Liver (tissue), 3 donors: ENCODE measurements around the gene SMTNL2.
A peak's percentile ranks its signal among the peaks of the same experiment; 100 is the strongest.

Source experiments
- HNF4A ChIP-seq, 2 donors: conservative IDR thresholded peaks; 2 replicates each; pipeline ENCODE4 v1.6.1; 2016; ENCODE audit warnings: antibody characterized with exemption in 2 of 2, mild to moderate bottlenecking in 2 of 2
- JUND ChIP-seq, 2 donors: IDR thresholded peaks; 2 replicates each; pipeline ENCODE4 v1.6.1; 2016; ENCODE audit warnings: antibody characterized with exemption in 2 of 2
- RXRA ChIP-seq, 2 donors: IDR thresholded peaks; 2 replicates each; pipeline ENCODE4 v1.6.1; 2017 to 2018; ENCODE audit warnings: antibody characterized with exemption in 2 of 2, mild to moderate bottlenecking in 1 of 2
- SP1 ChIP-seq: IDR thresholded peaks from 2 replicates; pipeline ENCODE4 v1.6.1; 2018; ENCODE audit warnings: antibody characterized with exemption, mild to moderate bottlenecking
- TF ChIP-seq, protein P1 (sequence below): fragments of 150-350 bp; IDR thresholded peaks from 2 replicates; pipeline ENCODE4 v1.5.1; 2017; ENCODE audit warnings: improper control_type of control experiment, low read depth, low read length; ENCODE audit not compliant: missing input control
- TF ChIP-seq, protein P2 (sequence below): IDR thresholded peaks from 2 replicates; pipeline ENCODE4 v1.6.1; 2016; ENCODE audit warnings: antibody characterized with exemption
- TF ChIP-seq, protein P3 (sequence below): IDR thresholded peaks from 2 replicates; pipeline ENCODE4 v1.6.1; 2016; ENCODE audit warnings: antibody characterized with exemption
- TF ChIP-seq, protein P4 (sequence below): IDR thresholded peaks from 2 replicates; pipeline ENCODE4 v1.6.1; 2016; ENCODE audit warnings: antibody characterized with exemption
- donor health status: healthy.
- donor health status: healthy.

DNA sequence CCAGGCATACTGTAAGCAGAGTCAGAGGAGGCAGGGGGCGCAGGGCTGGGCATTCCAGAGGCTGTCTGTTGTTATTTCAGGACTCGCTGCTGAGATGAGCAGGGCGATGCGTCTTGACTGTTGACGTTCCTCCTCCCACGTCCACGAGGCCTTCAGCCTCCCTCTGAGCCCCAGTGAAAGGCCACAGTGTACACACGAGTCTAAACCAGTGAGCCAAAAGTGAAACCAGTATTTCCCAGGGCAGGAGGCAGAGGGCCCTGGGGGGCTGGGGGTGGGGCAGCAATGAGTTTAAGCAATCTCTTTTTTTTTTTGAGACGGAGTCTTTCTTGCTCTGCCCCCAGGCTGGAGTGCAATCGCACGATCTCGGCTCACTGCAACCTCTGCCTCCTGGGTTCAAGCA, 21.5 kb downstream of the SMTNL2 start:
- TF ChIP-seq, protein P1, sequence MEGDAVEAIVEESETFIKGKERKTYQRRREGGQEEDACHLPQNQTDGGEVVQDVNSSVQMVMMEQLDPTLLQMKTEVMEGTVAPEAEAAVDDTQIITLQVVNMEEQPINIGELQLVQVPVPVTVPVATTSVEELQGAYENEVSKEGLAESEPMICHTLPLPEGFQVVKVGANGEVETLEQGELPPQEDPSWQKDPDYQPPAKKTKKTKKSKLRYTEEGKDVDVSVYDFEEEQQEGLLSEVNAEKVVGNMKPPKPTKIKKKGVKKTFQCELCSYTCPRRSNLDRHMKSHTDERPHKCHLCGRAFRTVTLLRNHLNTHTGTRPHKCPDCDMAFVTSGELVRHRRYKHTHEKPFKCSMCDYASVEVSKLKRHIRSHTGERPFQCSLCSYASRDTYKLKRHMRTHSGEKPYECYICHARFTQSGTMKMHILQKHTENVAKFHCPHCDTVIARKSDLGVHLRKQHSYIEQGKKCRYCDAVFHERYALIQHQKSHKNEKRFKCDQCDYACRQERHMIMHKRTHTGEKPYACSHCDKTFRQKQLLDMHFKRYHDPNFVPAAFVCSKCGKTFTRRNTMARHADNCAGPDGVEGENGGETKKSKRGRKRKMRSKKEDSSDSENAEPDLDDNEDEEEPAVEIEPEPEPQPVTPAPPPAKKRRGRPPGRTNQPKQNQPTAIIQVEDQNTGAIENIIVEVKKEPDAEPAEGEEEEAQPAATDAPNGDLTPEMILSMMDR, result no peak
- TF ChIP-seq, protein P2, sequence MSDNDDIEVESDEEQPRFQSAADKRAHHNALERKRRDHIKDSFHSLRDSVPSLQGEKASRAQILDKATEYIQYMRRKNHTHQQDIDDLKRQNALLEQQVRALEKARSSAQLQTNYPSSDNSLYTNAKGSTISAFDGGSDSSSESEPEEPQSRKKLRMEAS, result no peak
- TF ChIP-seq JUND (IDR thresholded peaks at IDR 0.05) (no peak), SP1 (peak; percentile 53), RXRA (IDR thresholded peaks at IDR 0.05) (peak in 1 of 2 donors; percentile 19), HNF4A (conservative IDR thresholded peaks at IDR 0.05) (peak in 1 of 2 donors; percentile 13)
- TF ChIP-seq, protein P3, sequence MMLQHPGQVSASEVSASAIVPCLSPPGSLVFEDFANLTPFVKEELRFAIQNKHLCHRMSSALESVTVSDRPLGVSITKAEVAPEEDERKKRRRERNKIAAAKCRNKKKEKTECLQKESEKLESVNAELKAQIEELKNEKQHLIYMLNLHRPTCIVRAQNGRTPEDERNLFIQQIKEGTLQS, result no peak
- TF ChIP-seq, protein P4, sequence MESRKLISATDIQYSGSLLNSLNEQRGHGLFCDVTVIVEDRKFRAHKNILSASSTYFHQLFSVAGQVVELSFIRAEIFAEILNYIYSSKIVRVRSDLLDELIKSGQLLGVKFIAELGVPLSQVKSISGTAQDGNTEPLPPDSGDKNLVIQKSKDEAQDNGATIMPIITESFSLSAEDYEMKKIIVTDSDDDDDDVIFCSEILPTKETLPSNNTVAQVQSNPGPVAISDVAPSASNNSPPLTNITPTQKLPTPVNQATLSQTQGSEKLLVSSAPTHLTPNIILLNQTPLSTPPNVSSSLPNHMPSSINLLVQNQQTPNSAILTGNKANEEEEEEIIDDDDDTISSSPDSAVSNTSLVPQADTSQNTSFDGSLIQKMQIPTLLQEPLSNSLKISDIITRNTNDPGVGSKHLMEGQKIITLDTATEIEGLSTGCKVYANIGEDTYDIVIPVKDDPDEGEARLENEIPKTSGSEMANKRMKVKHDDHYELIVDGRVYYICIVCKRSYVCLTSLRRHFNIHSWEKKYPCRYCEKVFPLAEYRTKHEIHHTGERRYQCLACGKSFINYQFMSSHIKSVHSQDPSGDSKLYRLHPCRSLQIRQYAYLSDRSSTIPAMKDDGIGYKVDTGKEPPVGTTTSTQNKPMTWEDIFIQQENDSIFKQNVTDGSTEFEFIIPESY, result no peak
